ENCODE measurements around the gene ACOT7.

ACOT7 gene

GRCh38 chr1:6329851-6330250, 63.7 kb downstream of the ACOT7 start:
- Histone ChIP-seq H3K9me3 (ENCODE audit: control insufficient read depth, low read length) (no peaks in the 10 kb centered on the region), H3K36me3 (ENCODE audit: control insufficient read depth, insufficient read depth, low read length) (peaks cover 5% of the 10 kb centered on the region), H3K27me3 (ENCODE audit: control insufficient read depth, insufficient read depth, low read length, poor library complexity, severe bottlenecking) (no peaks in the 10 kb centered on the region), H3K4me1 (ENCODE audit: control insufficient read depth, insufficient read depth, low read length) (no peaks in the 10 kb centered on the region), H3K27ac (ENCODE audit: insufficient read depth, low read depth, low read length, poor library complexity, severe bottlenecking) (no peak overlapping the region), H3K4me3 (ENCODE audit: insufficient read depth, low read depth, low read length) (no peak overlapping the region)
- WGBS, 2 experiments, result 96 to 98% methylated on average over 11 of the region's 13 CpGs

GRCh38 chr1:6329396-6329795, 64.2 kb downstream of the ACOT7 start:
- Histone ChIP-seq H3K9me3 (ENCODE audit: control insufficient read depth, low read length) (no peaks in the 10 kb centered on the region), H3K27me3 (ENCODE audit: control insufficient read depth, insufficient read depth, low read length, poor library complexity, severe bottlenecking) (no peaks in the 10 kb centered on the region), H3K36me3 (ENCODE audit: control insufficient read depth, insufficient read depth, low read length) (peaks cover 5% of the 10 kb centered on the region), H3K4me1 (ENCODE audit: control insufficient read depth, insufficient read depth, low read length) (no peaks in the 10 kb centered on the region), H3K4me3 (ENCODE audit: insufficient read depth, low read depth, low read length) (no peak overlapping the region), H3K27ac (ENCODE audit: insufficient read depth, low read depth, low read length, poor library complexity, severe bottlenecking) (no peak overlapping the region)
- 95 to 98% methylated on average over 7 of the region's 7 CpGs for WGBS, 2 experiments

GRCh38 chr1:6328696-6329095, 64.9 kb downstream of the ACOT7 start:
- Histone ChIP-seq H3K4me1 (ENCODE audit: control insufficient read depth, insufficient read depth, low read length) (no peaks in the 10 kb centered on the region), H3K27me3 (ENCODE audit: control insufficient read depth, insufficient read depth, low read length, poor library complexity, severe bottlenecking) (no peaks in the 10 kb centered on the region), H3K4me3 (ENCODE audit: insufficient read depth, low read depth, low read length) (no peak overlapping the region), H3K27ac (ENCODE audit: insufficient read depth, low read depth, low read length, poor library complexity, severe bottlenecking) (no peak overlapping the region), H3K9me3 (ENCODE audit: control insufficient read depth, low read length) (no peaks in the 10 kb centered on the region), H3K36me3 (ENCODE audit: control insufficient read depth, insufficient read depth, low read length) (peaks cover 5% of the 10 kb centered on the region)
- 90 to 91% methylated on average over 12 of the region's 12 CpGs for WGBS, 2 experiments

GRCh38 chr1:6328091-6328490, 65.5 kb downstream of the ACOT7 start:
- WGBS, 2 experiments, result 94% methylated on average over 5 of the region's 5 CpGs

GRCh38 chr1:6325482-6325881, 68.1 kb downstream of the ACOT7 start:
- no peak overlapping the region for H3K27ac ChIP-seq (ENCODE audit: insufficient read depth, low read depth, low read length, poor library complexity, severe bottlenecking)
- 94 to 96% methylated on average over 7 of the region's 7 CpGs for WGBS, 2 experiments
- no peaks in the 10 kb centered on the region for H3K27me3 ChIP-seq (ENCODE audit: control insufficient read depth, insufficient read depth, low read length, poor library complexity, severe bottlenecking)
- H3K9me3 ChIP-seq (ENCODE audit: control insufficient read depth, low read length), result no peaks in the 10 kb centered on the region
- no peaks in the 10 kb centered on the region for H3K4me1 ChIP-seq (ENCODE audit: control insufficient read depth, insufficient read depth, low read length)
- H3K36me3 ChIP-seq (ENCODE audit: control insufficient read depth, insufficient read depth, low read length), result peaks cover 5% of the 10 kb centered on the region
- no peak overlapping the region for H3K4me3 ChIP-seq (ENCODE audit: insufficient read depth, low read depth, low read length)

More at GRCh38 chr1:6328091-6328490, 65.5 kb downstream of the ACOT7 start:
- no peaks in the 10 kb centered on the region for H3K9me3 ChIP-seq (ENCODE audit: control insufficient read depth, low read length)
- no peak overlapping the region for H3K27ac ChIP-seq (ENCODE audit: insufficient read depth, low read depth, low read length, poor library complexity, severe bottlenecking)
- H3K36me3 ChIP-seq (ENCODE audit: control insufficient read depth, insufficient read depth, low read length), result peaks cover 5% of the 10 kb centered on the region
- H3K4me3 ChIP-seq (ENCODE audit: insufficient read depth, low read depth, low read length), result no peak overlapping the region
- no peaks in the 10 kb centered on the region for H3K4me1 ChIP-seq (ENCODE audit: control insufficient read depth, insufficient read depth, low read length)
- no peaks in the 10 kb centered on the region for H3K27me3 ChIP-seq (ENCODE audit: control insufficient read depth, insufficient read depth, low read length, poor library complexity, severe bottlenecking)

GRCh38 chr1:6322161-6322560, 71.4 kb downstream of the ACOT7 start:
- no peaks in the 10 kb centered on the region for H3K9me3 ChIP-seq (ENCODE audit: control insufficient read depth, low read length)
- 95 to 97% methylated on average over 10 of the region's 10 CpGs for WGBS, 2 experiments
- no peaks in the 10 kb centered on the region for H3K27me3 ChIP-seq (ENCODE audit: control insufficient read depth, insufficient read depth, low read length, poor library complexity, severe bottlenecking)
- no peak overlapping the region for H3K4me3 ChIP-seq (ENCODE audit: insufficient read depth, low read depth, low read length)
- no peak overlapping the region for H3K27ac ChIP-seq (ENCODE audit: insufficient read depth, low read depth, low read length, poor library complexity, severe bottlenecking)
- H3K36me3 ChIP-seq (ENCODE audit: control insufficient read depth, insufficient read depth, low read length), result peaks cover 2% of the 10 kb centered on the region
- no peaks in the 10 kb centered on the region for H3K4me1 ChIP-seq (ENCODE audit: control insufficient read depth, insufficient read depth, low read length)

GRCh38 chr1:6321205-6321604, 72.4 kb downstream of the ACOT7 start:
- H3K36me3 ChIP-seq (ENCODE audit: control insufficient read depth, insufficient read depth, low read length), result no peaks in the 10 kb centered on the region
- H3K4me3 ChIP-seq (ENCODE audit: insufficient read depth, low read depth, low read length), result no peak overlapping the region
- no peak overlapping the region for H3K27ac ChIP-seq (ENCODE audit: insufficient read depth, low read depth, low read length, poor library complexity, severe bottlenecking)
- H3K9me3 ChIP-seq (ENCODE audit: control insufficient read depth, low read length), result no peaks in the 10 kb centered on the region
- WGBS, 2 experiments, result 95 to 97% methylated on average over 8 of the region's 8 CpGs
- no peaks in the 10 kb centered on the region for H3K27me3 ChIP-seq (ENCODE audit: control insufficient read depth, insufficient read depth, low read length, poor library complexity, severe bottlenecking)
- no peaks in the 10 kb centered on the region for H3K4me1 ChIP-seq (ENCODE audit: control insufficient read depth, insufficient read depth, low read length)

- Histone ChIP-seq H3K27me3 (ENCODE audit: control insufficient read depth, insufficient read depth, low read length, poor library complexity, severe bottlenecking) (no peaks in the 10 kb centered on the region), H3K4me3 (ENCODE audit: insufficient read depth, low read depth, low read length) (no peak overlapping the region), H3K27ac (ENCODE audit: insufficient read depth, low read depth, low read length, poor library complexity, severe bottlenecking) (no peak overlapping the region), H3K4me1 (ENCODE audit: control insufficient read depth, insufficient read depth, low read length) (no peaks in the 10 kb centered on the region), H3K36me3 (ENCODE audit: control insufficient read depth, insufficient read depth, low read length) (no peaks in the 10 kb centered on the region), H3K9me3 (ENCODE audit: control insufficient read depth, low read length) (no peaks in the 10 kb centered on the region)
- WGBS, 2 experiments, result 88 to 95% methylated on average over 11 of the region's 11 CpGs
Measured at GRCh38 chr1:6317098-6317760, 76.3 kb downstream of the ACOT7 start.

- no peaks in the 10 kb centered on the region for H3K27me3 ChIP-seq (ENCODE audit: control insufficient read depth, insufficient read depth, low read length, poor library complexity, severe bottlenecking)
- no peak overlapping the region for H3K4me3 ChIP-seq (ENCODE audit: insufficient read depth, low read depth, low read length)
- WGBS, 2 experiments, result 93 to 95% methylated on average over 14 of the region's 14 CpGs
- H3K4me1 ChIP-seq (ENCODE audit: control insufficient read depth, insufficient read depth, low read length), result no peaks in the 10 kb centered on the region
- H3K36me3 ChIP-seq (ENCODE audit: control insufficient read depth, insufficient read depth, low read length), result no peaks in the 10 kb centered on the region
- H3K27ac ChIP-seq (ENCODE audit: insufficient read depth, low read depth, low read length, poor library complexity, severe bottlenecking), result no peak overlapping the region
- H3K9me3 ChIP-seq (ENCODE audit: control insufficient read depth, low read length), result no peaks in the 10 kb centered on the region
Measured at GRCh38 chr1:6316240-6317097, 77.1 kb downstream of the ACOT7 start.

- H3K36me3 ChIP-seq (ENCODE audit: control insufficient read depth, insufficient read depth, low read length), result no peaks in the 10 kb centered on the region
- no peaks in the 10 kb centered on the region for H3K27me3 ChIP-seq (ENCODE audit: control insufficient read depth, insufficient read depth, low read length, poor library complexity, severe bottlenecking)
- H3K9me3 ChIP-seq (ENCODE audit: control insufficient read depth, low read length), result no peaks in the 10 kb centered on the region
- H3K4me1 ChIP-seq (ENCODE audit: control insufficient read depth, insufficient read depth, low read length), result no peaks in the 10 kb centered on the region
- H3K4me3 ChIP-seq (ENCODE audit: insufficient read depth, low read depth, low read length), result no peak overlapping the region
- no peak overlapping the region for H3K27ac ChIP-seq (ENCODE audit: insufficient read depth, low read depth, low read length, poor library complexity, severe bottlenecking)
- 92% methylated on average over 12 of the region's 12 CpGs for WGBS, 2 experiments
Measured at GRCh38 chr1:6314503-6314902, 79.1 kb downstream of the ACOT7 start.
